ENCODE data around the gene ENOX2.

The ENOX2 gene

DNA sequence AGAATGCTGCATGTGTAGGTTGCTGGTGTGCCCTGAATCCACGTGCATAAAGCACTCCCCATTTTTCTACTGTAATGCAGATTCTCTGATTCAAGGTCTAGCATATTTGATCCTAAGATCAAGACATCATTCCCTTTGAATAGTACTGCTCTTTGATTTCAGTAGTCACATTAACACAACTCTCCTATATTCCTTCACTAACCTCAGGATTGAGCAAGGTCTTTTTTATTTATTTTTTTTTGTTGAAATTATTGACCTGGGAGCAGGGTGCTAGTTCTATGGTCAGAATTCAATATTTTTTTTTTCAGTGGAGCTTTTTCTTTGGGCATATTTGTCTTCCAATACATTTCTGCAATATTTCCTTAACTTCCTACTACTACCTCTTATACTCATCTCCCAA, 255.5 kb downstream of the ENOX2 start:
- TF ChIP-seq, protein P1, sequence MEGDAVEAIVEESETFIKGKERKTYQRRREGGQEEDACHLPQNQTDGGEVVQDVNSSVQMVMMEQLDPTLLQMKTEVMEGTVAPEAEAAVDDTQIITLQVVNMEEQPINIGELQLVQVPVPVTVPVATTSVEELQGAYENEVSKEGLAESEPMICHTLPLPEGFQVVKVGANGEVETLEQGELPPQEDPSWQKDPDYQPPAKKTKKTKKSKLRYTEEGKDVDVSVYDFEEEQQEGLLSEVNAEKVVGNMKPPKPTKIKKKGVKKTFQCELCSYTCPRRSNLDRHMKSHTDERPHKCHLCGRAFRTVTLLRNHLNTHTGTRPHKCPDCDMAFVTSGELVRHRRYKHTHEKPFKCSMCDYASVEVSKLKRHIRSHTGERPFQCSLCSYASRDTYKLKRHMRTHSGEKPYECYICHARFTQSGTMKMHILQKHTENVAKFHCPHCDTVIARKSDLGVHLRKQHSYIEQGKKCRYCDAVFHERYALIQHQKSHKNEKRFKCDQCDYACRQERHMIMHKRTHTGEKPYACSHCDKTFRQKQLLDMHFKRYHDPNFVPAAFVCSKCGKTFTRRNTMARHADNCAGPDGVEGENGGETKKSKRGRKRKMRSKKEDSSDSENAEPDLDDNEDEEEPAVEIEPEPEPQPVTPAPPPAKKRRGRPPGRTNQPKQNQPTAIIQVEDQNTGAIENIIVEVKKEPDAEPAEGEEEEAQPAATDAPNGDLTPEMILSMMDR (IDR thresholded peaks at IDR 0.05; ENCODE audit: insufficient read depth, low read depth, low read length, missing control alignments), result no peak
- no peak for DNase-seq (ENCODE audit: low read depth)
- H3K4me3 ChIP-seq (ENCODE audit: low read length), result no peak overlapping the region

- TF ChIP-seq, protein P1 (IDR thresholded peaks at IDR 0.05; ENCODE audit: insufficient read depth, low read depth, low read length, missing control alignments), result no peak
- no peak overlapping the region for H3K4me3 ChIP-seq (ENCODE audit: low read length)
- no peak for DNase-seq (ENCODE audit: low read depth)
Observed at GRCh38 chrX:130645955-130646583, 256.9 kb downstream of the ENOX2 start.

DNA sequence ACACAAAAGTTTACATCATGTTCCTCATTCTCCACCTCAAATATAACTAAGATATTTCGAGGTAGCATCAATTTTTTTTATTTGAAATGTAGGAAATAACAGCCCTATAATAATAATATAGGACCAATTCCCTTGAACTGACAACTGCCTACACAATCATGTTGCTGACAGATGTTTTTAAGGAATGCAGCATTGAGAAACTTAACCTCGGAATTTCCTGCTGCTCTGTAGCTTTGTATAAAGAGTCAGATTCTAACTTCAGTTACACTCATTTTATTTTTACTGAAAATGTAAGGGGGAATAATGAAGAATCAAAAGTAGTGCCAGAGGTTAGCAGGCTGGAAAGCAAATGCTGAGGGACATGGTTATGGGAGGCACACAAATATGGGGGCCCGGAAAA, 265.4 kb downstream of the ENOX2 start:
- no peak overlapping the region for H3K4me3 ChIP-seq (ENCODE audit: low read length)
- no peak for DNase-seq (ENCODE audit: low read depth)
- TF ChIP-seq, protein P1 (IDR thresholded peaks at IDR 0.05; ENCODE audit: insufficient read depth, low read depth, low read length, missing control alignments), result no peak

DNA sequence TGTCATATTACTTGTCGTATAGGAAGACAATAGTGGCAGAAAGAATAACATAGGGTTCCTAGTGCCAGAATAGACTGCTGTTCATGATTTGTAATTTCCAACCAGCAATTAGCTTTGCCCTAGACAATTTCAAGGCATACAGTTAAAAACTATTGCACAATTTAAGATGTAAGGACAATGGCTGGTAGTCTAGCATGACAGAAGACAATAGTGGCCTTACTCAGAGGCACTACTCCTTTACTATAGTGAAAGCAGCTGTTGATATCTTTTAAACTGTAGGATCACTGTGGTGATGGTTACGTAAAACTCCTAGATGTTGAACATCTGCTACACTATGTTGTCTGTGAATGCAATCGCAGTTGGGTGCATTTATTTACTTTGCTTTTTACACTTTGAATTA, 266.7 kb downstream of the ENOX2 start:
- TF ChIP-seq, protein P1 (IDR thresholded peaks at IDR 0.05; ENCODE audit: insufficient read depth, low read depth, low read length, missing control alignments), result no peak
- H3K4me3 ChIP-seq (ENCODE audit: low read length), result no peak overlapping the region
- no peak for DNase-seq (ENCODE audit: low read depth)

- TF ChIP-seq, protein P1 (IDR thresholded peaks at IDR 0.05; ENCODE audit: insufficient read depth, low read depth, low read length, missing control alignments), result no peak
- no peak for DNase-seq (ENCODE audit: low read depth)
- no peak overlapping the region for H3K4me3 ChIP-seq (ENCODE audit: low read length)
Observed at GRCh38 chrX:130631011-130631410, 272.0 kb downstream of the ENOX2 start.

DNA sequence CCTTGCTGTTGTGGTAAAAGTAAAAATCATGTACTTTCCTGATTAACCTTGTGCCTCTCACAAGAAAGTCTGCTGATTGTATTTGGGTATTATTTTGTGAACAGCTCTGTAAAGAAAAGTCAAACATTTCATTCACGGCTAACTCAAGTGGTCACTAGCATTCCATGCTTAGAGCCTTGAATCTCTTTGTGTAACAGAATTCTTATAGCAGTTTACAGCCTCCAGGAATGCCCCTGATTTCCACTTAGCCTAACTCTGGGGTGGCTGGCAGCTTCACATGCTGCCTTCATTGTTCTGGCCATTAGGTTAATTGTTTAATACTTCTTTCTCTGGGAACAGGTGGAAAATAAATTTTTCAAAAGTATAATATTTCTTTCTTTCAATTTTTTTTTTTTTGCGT, 274.5 kb downstream of the ENOX2 start:
- no peak for DNase-seq (ENCODE audit: low read depth)
- H3K4me3 ChIP-seq (ENCODE audit: low read length), result no peak overlapping the region
- TF ChIP-seq, protein P1 (IDR thresholded peaks at IDR 0.05; ENCODE audit: insufficient read depth, low read depth, low read length, missing control alignments), result no peak

- DNase-seq (ENCODE audit: low read depth), result no peak
- H3K4me3 ChIP-seq (ENCODE audit: low read length), result no peak overlapping the region
- TF ChIP-seq, protein P1 (IDR thresholded peaks at IDR 0.05; ENCODE audit: insufficient read depth, low read depth, low read length, missing control alignments), result no peak
Observed at GRCh38 chrX:130626521-130626920, 276.5 kb downstream of the ENOX2 start.
